ENCODE measurements around the gene CA5A.
A peak's percentile ranks its signal among the peaks of the same experiment; 100 is the strongest.
"Not testable (repeated sequence)": the region's sequence is repeated elsewhere in the genome, so short reads cannot be mapped to it uniquely, and the experiment has no call there.

Gene CA5A

DNA sequence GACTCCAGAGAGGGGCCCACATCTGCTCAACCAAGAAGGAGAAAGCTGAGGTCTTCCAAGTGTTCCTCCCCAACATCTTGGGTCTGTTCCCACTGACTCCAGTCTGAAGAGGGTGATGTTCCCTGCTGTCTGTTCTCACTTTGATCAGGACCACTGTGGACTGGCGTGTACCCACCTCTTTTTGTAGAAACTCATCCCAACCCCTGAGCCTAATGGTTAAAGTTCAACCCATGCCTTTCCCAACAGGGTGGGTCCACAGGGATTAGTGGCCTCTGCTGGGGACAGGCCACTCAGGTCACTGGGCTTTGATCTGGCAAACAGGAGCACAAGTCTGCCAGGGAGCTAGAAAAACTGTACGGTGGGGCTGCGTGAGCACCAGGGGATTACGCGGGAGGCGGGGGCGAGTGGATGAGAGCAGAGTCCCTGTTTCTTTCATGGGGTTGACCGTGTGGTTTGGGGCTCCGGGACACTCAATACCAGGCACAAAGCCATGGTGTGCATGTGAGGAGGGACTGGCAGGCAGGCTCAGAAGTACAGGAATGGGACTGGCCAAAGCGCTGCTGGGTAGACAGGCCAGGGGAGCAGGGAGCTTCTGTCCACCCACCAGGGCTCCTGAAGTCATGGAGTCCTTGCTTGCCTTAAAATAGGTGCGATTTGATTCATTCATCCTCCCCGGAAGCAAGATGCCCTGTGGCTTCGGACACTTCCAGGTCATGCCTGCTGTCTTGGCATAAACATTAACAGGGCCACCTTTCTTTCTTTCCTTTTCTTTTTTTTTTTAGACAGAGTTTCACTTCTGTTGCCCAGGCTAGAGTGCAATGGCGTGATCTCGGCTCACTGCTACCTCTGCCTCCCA lies at the start of gene CA5A:
Gene CA5A, minus strand, starts transcription at position 155 of the 856 bp plus-strand sequence. Its CDS starts 79 bp downstream, at position 76.
- H3K4me1 Mint-ChIP-seq (ENCODE audit: low read depth) = peaks cover 3% of the 10 kb centered on the region
- H3K9me3 Mint-ChIP-seq (ENCODE audit: low read depth) = peaks cover 3% of the 10 kb centered on the region
- H3K4me3 Mint-ChIP-seq = no peak within 1 kb of the TSS
- no peaks in the 10 kb centered on the region for H3K27me3 Mint-ChIP-seq
- no peak within 1 kb of the TSS for H3K27ac Mint-ChIP-seq
- H3K36me3 Mint-ChIP-seq = no peaks in the 10 kb centered on the region

DNA sequence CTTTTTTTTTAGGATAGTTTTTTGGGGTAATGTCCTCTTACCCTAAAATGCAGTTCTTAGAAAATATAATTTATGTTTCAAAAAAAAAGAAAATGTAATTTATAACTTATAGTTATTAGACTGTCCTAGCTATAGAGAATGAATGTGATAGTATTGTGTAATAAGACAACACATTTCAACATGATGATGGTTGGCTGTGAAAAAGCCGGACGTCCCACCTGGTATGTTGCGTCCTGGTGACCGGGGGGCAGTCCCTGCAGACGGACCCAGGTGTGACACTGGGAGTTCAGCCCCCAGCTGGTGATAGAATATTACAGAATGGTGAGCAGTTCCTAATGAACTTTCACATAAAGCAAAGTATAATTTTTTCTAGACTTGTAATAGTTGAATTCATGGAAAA lies 49.2 kb upstream of the CA5A start:
- Mint-ChIP-seq H3K4me3 (peak overlapping the region; percentile 51), H3K36me3 (peaks cover 12% of the 10 kb centered on the region), H3K4me1 (ENCODE audit: low read depth) (peaks cover 50% of the 10 kb centered on the region), H3K27ac (peak overlapping the region; percentile 91)
- not testable (repeated sequence) for H3K27me3 Mint-ChIP-seq; H3K9me3 Mint-ChIP-seq (ENCODE audit: low read depth)

DNA sequence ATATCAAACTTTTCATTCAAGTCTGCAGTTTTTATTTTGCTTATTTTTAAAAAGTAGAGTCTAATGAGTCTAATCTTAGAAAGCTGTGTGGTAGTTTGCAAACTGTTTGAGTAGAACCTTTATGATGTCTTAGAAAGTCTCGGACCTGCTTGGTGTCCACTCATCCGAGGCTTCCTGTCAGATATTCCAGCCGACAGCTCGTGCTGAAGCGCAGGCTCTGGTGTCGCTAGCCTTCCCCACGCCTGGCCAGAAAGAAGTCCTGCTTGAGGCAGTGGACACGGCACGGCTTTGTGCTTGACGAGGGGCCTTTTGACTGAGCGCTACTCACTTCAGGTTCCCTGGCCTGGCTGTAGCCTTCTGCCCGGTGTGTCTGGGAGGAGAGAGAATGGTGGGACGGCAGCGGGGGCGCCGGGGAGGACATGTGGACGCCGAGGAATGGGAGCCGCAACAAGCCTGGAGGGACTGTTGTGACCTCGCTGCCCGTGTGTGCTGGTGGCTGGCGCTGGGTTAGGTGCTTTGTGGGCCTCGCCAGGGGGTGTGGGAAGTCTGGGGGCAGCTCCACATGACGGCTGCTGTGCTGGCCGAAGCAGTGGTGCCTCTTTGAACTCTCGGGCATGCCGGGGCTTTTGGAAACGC lies 48.4 kb upstream of the CA5A start:
- Mint-ChIP-seq H3K36me3 (peaks cover 12% of the 10 kb centered on the region), H3K4me1 (ENCODE audit: low read depth) (peaks cover 58% of the 10 kb centered on the region), H3K4me3 (no peak overlapping the region), H3K9me3 (ENCODE audit: low read depth) (no peaks in the 10 kb centered on the region), H3K27ac (peak overlapping the region; percentile 72), H3K27me3 (no peaks in the 10 kb centered on the region)

DNA sequence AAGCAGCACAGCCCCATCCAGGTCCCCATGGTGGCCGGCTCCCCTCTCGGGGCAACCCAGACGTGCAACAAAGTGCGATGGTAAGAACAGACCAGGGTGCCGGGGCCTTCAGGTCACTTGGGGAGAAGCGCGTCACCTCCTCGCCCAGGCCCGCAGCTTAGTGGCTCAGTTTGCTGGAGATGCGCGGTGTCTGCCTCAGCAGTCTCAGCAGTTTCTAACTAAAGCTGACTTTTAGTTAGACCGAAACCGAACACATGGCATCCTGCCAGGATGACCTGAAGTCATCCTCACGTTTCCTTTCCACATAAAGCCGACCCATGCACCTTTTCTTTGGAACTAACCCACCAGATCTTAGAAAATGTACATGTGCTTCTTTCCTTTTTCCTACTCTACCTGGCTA lies 47.9 kb upstream of the CA5A start:
- Mint-ChIP-seq H3K4me1 (ENCODE audit: low read depth) (peaks cover 63% of the 10 kb centered on the region), H3K4me3 (peak overlapping the region; percentile 7), H3K27ac (peak overlapping the region; percentile 72)
- not testable (repeated sequence) for H3K9me3 Mint-ChIP-seq (ENCODE audit: low read depth); H3K27me3 Mint-ChIP-seq; H3K36me3 Mint-ChIP-seq

DNA sequence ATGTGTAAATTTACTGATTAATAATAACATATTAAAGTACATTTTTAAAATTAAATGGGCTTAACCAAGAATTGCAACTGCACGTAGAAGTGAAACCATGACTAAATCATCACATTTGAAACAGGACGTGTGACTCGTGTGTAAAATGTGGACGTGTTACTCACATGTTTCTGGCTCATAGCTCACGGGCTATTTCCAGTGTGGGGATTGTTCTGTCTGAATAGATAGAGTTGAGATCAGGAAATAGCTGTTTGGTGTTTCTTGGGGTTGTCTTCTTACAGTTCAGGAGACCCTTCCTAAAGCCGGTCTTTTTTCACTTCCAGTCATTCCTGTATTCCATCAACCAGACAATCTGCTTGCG lies 47.4 kb upstream of the CA5A start:
- not testable (repeated sequence) for H3K36me3 Mint-ChIP-seq; H3K27me3 Mint-ChIP-seq; H3K9me3 Mint-ChIP-seq (ENCODE audit: low read depth); H3K4me3 Mint-ChIP-seq
- H3K27ac Mint-ChIP-seq = peak overlapping the region; percentile 72
- peaks cover 67% of the 10 kb centered on the region for H3K4me1 Mint-ChIP-seq (ENCODE audit: low read depth)

DNA sequence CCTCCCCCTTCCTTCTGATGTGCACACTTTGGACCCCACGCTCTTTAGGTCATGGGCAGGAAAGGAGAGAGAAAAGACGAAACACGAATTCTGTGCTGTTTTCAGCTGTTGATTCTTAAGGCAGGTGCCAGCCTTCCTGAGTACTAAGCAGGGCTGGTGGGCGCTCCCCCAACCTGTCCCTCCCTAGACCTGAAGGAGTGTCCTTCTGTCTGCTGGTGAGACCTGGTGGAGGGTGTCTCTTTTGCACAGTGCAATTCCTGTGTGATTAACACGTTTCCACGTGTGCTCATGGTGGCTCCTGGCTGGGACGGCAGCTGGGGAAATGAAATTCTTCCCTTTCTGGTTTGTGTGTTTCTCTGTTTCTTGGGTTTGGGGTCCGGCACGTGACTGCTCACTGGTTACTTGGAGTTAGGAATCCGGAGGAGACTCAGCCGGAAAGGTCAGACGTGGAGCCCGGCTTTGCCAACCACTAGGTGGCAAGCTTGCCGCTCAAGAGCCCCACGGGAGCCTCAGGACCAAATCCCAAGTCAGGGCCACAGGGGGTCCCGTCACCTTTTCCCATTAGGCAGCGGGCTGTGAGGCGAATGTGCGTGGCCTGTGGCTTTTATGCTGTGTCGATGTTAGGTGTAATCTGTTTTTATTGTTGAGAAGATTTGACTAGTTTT lies 46.9 kb upstream of the CA5A start:
- peaks cover 67% of the 10 kb centered on the region for H3K4me1 Mint-ChIP-seq (ENCODE audit: low read depth)
- H3K27me3 Mint-ChIP-seq; H3K9me3 Mint-ChIP-seq (ENCODE audit: low read depth); H3K36me3 Mint-ChIP-seq: not testable (repeated sequence)
- peak overlapping the region; percentile 44 for H3K4me3 Mint-ChIP-seq
- peak overlapping the region; percentile 80 for H3K27ac Mint-ChIP-seq

DNA sequence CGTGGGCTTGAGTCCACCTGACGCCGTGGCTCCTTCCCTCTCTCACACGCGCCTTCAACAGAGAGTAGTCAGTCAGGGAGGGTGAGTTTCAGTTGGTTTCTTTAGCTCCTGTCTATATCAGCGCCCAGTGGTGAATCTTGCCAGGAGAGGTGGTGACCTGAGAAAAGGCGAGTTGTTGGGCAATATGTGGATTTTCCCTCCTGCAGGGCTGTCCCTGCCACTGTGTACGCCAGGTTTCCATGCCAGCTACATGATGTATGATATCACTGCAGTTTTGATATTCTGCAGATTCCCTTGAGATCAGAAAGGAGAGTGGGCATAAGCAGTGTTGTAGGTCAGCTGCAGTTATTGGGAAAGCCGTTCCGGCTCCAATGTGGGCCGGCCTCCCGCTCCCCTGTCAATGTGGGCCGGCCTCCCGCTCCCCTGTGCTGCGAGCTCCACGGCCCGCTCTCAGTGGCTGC lies 46.3 kb upstream of the CA5A start:
- peaks cover 67% of the 10 kb centered on the region for H3K4me1 Mint-ChIP-seq (ENCODE audit: low read depth)
- H3K4me3 Mint-ChIP-seq = no peak overlapping the region
- peak overlapping the region; percentile 80 for H3K27ac Mint-ChIP-seq
- H3K27me3 Mint-ChIP-seq = no peaks in the 10 kb centered on the region
- H3K36me3 Mint-ChIP-seq = peaks cover 10% of the 10 kb centered on the region
- H3K9me3 Mint-ChIP-seq (ENCODE audit: low read depth) = no peaks in the 10 kb centered on the region

DNA sequence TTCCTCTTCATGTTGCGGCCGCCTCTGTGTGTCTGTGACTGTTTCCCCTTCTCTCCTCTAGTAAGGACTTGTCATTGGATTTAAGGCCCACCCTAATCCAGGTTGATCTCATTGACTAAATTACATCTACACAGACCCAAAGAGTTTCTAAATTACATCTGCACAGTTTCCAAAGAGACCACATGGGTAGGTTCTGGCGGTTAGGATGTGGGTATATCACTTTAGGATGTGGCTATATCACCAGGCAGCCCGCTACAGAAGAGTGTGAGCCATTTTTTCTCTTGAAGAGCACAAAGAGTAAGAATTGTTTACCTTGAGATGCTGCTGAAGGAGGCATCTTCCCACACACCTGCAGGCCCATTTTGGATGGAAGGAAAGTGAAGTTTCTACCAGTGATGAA lies 45.0 kb upstream of the CA5A start:
- peak overlapping the region; percentile 46 for H3K4me3 Mint-ChIP-seq
- peaks cover 10% of the 10 kb centered on the region for H3K36me3 Mint-ChIP-seq
- H3K4me1 Mint-ChIP-seq (ENCODE audit: low read depth) = peaks cover 66% of the 10 kb centered on the region
- H3K27me3 Mint-ChIP-seq; H3K9me3 Mint-ChIP-seq (ENCODE audit: low read depth): not testable (repeated sequence)
- H3K27ac Mint-ChIP-seq = peak overlapping the region; percentile 84

DNA sequence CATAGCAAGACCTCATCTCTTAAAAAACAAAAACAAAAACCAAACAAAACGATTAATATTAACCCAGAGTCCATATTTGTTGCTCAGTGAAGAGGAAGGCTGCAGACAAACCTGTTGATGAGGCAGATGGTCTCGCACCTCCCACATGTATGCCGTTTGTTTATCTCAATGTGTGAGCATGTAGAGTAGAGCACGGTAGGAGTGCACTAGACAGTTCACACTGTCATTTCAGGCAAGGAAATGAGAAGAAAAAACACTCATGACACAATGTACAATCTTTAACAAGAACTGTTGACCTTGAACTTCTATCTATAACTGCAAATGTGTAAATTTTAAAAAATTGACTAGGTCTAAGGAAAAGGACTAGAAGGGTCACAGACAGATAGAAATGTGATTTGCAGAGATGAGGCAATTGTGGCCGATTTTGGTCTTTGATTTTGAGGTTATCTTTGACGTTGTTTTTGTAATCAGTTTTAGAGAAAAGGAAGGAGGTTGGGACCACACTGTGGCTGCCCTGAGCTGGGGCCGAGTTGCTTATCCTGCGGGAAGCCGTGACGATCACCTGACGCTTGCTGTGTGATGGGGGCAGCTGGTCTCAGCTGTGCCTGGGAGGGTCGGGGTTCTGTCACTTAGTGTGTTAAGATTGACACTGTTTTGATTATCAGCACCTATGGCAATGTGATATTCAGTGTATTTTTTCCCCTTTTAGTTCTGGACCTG lies 43.7 kb upstream of the CA5A start:
- H3K9me3 Mint-ChIP-seq (ENCODE audit: low read depth); H3K27me3 Mint-ChIP-seq: not testable (repeated sequence)
- peak overlapping the region; percentile 3 for H3K4me3 Mint-ChIP-seq
- peaks cover 56% of the 10 kb centered on the region for H3K4me1 Mint-ChIP-seq (ENCODE audit: low read depth)
- H3K27ac Mint-ChIP-seq = peak overlapping the region; percentile 47
- H3K36me3 Mint-ChIP-seq = peaks cover 11% of the 10 kb centered on the region

DNA sequence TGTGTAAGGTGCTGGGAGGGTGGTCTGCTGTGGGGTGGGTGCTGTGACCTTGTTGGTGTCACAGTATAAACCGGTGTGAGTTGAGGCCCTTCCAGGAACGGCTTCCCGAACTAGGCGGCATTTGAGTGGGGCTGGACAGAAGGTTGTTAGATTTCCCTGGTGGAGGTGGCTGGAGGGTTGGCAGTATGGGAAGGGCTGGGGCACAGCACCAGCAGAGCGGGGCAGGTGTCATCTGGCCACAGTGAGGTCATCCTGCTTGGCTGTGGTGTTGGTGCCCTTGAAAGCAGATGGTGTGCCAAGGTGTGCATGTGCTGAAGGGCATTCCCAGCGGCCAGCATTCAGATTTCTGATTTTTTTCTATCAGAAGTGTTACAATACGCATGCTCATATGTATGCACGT lies 43.0 kb upstream of the CA5A start:
- H3K4me1 Mint-ChIP-seq (ENCODE audit: low read depth) = peaks cover 53% of the 10 kb centered on the region
- H3K9me3 Mint-ChIP-seq (ENCODE audit: low read depth) = no peaks in the 10 kb centered on the region
- H3K36me3 Mint-ChIP-seq = peaks cover 12% of the 10 kb centered on the region
- H3K4me3 Mint-ChIP-seq = no peak overlapping the region
- no peaks in the 10 kb centered on the region for H3K27me3 Mint-ChIP-seq
- peak overlapping the region; percentile 22 for H3K27ac Mint-ChIP-seq

DNA sequence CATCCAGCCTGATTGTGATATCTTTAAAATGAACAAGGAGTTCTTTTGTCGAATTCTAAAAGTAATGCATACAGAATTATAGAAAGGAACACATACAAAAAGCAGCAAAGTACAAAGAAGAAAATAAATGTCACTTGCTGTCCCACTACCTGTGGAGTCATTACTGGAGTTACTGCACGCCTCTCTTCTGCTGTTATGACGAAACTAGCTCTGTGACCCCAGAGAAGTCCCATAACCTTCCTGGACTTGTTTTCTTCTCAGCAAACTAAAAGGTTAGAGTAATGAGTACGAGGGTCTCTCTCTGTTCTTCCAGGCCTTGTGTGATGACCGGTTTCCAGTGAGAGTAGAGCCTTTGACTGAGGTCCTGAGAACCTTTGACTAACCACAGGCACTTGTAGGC lies 41.8 kb upstream of the CA5A start:
- Mint-ChIP-seq H3K36me3 (peaks cover 13% of the 10 kb centered on the region), H3K4me3 (no peak overlapping the region), H3K9me3 (ENCODE audit: low read depth) (no peaks in the 10 kb centered on the region), H3K4me1 (ENCODE audit: low read depth) (peaks cover 48% of the 10 kb centered on the region), H3K27me3 (no peaks in the 10 kb centered on the region), H3K27ac (peak overlapping the region; percentile 28)

DNA sequence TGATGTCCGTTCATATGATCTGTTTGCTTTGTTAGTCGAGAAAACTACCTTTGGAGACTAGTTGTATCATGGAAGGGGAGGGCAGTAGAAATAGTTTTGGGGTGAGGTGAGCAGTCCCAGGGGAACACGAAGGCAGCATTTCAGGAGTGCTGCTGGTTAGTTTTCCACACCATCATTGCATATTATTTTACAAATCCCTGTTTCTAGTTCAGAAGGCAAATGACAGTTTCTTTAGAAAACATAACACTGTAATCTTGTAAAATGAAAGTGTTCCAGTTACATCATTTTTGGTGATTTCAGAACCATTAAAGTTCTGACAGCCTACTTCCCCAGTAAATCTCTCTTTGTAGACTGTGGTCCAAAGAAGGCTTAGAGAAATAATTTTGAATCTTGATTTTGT lies 40.3 kb upstream of the CA5A start:
- Mint-ChIP-seq H3K27me3 (no peaks in the 10 kb centered on the region), H3K27ac (peak overlapping the region; percentile 72), H3K36me3 (peaks cover 23% of the 10 kb centered on the region), H3K9me3 (ENCODE audit: low read depth) (peaks cover under 1% of the 10 kb centered on the region), H3K4me1 (ENCODE audit: low read depth) (peaks cover 41% of the 10 kb centered on the region), H3K4me3 (no peak overlapping the region)

DNA sequence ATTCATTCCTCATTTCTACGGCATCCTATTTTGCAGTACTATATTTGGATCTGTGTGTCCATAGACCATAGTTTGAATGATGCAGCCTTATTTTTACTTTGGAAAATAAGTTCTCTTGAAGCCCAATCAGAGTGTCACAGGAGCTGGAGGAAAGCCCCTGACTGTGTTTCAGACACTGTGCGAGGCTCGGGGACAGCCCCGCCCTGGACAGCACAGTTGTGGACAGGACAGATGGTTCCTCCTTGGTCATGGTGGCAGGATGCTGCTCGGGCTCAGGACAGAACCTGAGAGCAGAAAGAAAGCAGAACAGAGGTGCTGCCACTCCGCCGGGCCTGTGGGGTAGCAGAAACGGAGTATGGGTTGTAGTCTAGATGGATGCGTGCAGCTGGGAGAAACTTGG lies 37.8 kb upstream of the CA5A start:
- Mint-ChIP-seq H3K4me3 (no peak overlapping the region), H3K9me3 (ENCODE audit: low read depth) (peaks cover 7% of the 10 kb centered on the region), H3K27me3 (no peaks in the 10 kb centered on the region), H3K27ac (peak overlapping the region; percentile 13), H3K4me1 (ENCODE audit: low read depth) (peaks cover 34% of the 10 kb centered on the region), H3K36me3 (peaks cover 34% of the 10 kb centered on the region)

DNA sequence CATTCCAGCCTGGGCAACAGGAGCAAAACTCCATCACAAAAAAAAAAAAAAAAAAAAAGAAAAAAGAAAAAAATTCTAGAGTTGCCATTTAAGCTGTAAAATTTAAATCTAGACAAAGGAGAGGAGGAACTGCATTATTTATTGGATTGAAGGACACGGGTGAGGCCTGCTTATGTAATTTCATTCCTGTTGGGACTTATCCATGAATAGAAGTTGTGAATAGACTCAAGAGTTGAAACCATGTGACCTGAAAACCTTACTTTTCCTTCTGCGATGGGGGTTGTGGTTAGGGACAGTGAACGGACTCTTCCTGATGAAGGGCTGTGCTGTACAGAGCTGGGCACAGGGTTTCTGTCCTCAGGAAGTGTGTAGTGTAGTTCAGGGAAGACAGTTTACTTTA lies 37.4 kb upstream of the CA5A start:
- Mint-ChIP-seq H3K27me3 (no peaks in the 10 kb centered on the region), H3K27ac (no peak overlapping the region), H3K4me3 (no peak overlapping the region), H3K36me3 (peaks cover 36% of the 10 kb centered on the region), H3K4me1 (ENCODE audit: low read depth) (peaks cover 34% of the 10 kb centered on the region), H3K9me3 (ENCODE audit: low read depth) (peaks cover 7% of the 10 kb centered on the region)

DNA sequence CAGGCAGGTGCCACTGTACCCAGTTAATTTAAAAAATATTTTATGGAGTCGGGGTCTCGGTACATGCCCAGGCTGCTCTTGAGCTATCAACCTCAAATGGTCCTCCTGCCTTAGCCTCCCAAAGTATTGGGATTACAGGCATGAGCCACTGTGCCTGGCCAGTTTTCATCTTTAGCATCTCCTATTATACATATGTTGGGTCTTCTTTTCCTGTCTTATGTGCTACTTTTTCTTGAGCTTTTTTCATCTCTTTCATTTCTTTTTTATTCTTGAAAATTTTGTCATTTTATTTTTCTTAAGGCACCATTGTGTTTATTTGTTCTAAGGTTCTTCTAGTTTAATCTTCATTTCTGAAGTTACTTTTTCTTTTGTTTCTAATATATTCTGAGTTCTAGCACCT lies 35.6 kb upstream of the CA5A start:
- Mint-ChIP-seq H3K4me3 (no peak overlapping the region), H3K4me1 (ENCODE audit: low read depth) (peaks cover 38% of the 10 kb centered on the region), H3K36me3 (peaks cover 36% of the 10 kb centered on the region), H3K27me3 (no peaks in the 10 kb centered on the region), H3K9me3 (ENCODE audit: low read depth) (peaks cover 7% of the 10 kb centered on the region), H3K27ac (no peak overlapping the region)
